Liver (tissue), 9 donors: ENCODE results near the gene UPK3A. TPM values are rescaled to one million over a fixed set of nuclear protein-coding genes. Genes with fewer than 3 reads are reported as not detected.

Source experiments
- DNase-seq: peaks from one replicate; pipeline ENCODE4 v3.0.0-alpha.2; 2017; ENCODE audit warnings: low spot score
- H3K27ac ChIP-seq, 2 donors: one replicate each; pipeline ENCODE4 v1.7.0; 2013; ENCODE audit warnings: inconsistent platforms in 2 of 2, low read length in 2 of 2, control low read depth in 1 of 2, low read depth in 1 of 2, mild to moderate bottlenecking in 1 of 2
- H3K27me3 ChIP-seq, 4 donors: one replicate each; pipeline versions ENCODE4 v1.6.1 to v1.7.0; 2013; ENCODE audit warnings: low read length in 3 of 4, inconsistent platforms in 1 of 4, mild to moderate bottlenecking in 1 of 4, moderate library complexity in 1 of 4; ENCODE audit not compliant: control insufficient read depth in 4 of 4, insufficient read depth in 4 of 4
- H3K36me3 ChIP-seq, 4 donors: one replicate each; pipeline versions ENCODE4 v1.6.1 to v1.7.0; 2013; ENCODE audit warnings: low read length in 3 of 4, mild to moderate bottlenecking in 3 of 4, low read depth in 1 of 4, moderate library complexity in 1 of 4; ENCODE audit not compliant: control insufficient read depth in 4 of 4, insufficient read depth in 3 of 4
- H3K4me1 ChIP-seq, 4 donors: one replicate each; pipeline versions ENCODE4 v1.6.1 to v1.7.0; 2013; ENCODE audit warnings: low read length in 3 of 4, mild to moderate bottlenecking in 3 of 4, moderate library complexity in 1 of 4; ENCODE audit not compliant: control insufficient read depth in 4 of 4, insufficient read depth in 4 of 4
- H3K4me3 ChIP-seq, 3 donors: one replicate each; pipeline versions ENCODE4 v1.6.1 to v1.7.0; 2013; ENCODE audit warnings: low read length in 3 of 3, control low read depth in 1 of 3, low read depth in 1 of 3, mild to moderate bottlenecking in 1 of 3
- H3K9ac ChIP-seq, 2 donors: one replicate each; pipeline ENCODE4 v1.7.0; 2013; ENCODE audit warnings: low read length in 2 of 2, mild to moderate bottlenecking in 2 of 2, moderate library complexity in 2 of 2, control low read depth in 1 of 2, low read depth in 1 of 2
- H3K9me3 ChIP-seq, 4 donors: one replicate each; pipeline versions ENCODE4 v1.6.1 to v1.7.0; 2013; ENCODE audit warnings: low read length in 3 of 4; ENCODE audit not compliant: control insufficient read depth in 4 of 4
- EGR1 ChIP-seq, 2 donors: IDR thresholded peaks; 2 replicates each; pipeline ENCODE4 v1.6.1; 2016 to 2018; ENCODE audit warnings: antibody characterized with exemption in 2 of 2, low read depth in 2 of 2
- FOXA1 ChIP-seq: IDR thresholded peaks from 2 replicates; pipeline ENCODE4 v1.6.1; 2016; ENCODE audit warnings: antibody characterized with exemption
- FOXA2 ChIP-seq: IDR thresholded peaks from 2 replicates; pipeline ENCODE4 v1.6.1; 2016; ENCODE audit warnings: antibody characterized with exemption
- GABPA ChIP-seq, 2 donors: IDR thresholded peaks in 1 of 2; conservative IDR thresholded peaks in 1 of 2; 2 replicates each; pipeline ENCODE4 v1.6.1; 2016; ENCODE audit warnings: antibody characterized with exemption in 2 of 2, mild to moderate bottlenecking in 1 of 2, moderate library complexity in 1 of 2
- JUND ChIP-seq, 2 donors: IDR thresholded peaks; 2 replicates each; pipeline ENCODE4 v1.6.1; 2016; ENCODE audit warnings: antibody characterized with exemption in 2 of 2
- RAD21 ChIP-seq, 2 donors: IDR thresholded peaks; 2 replicates each; pipeline ENCODE4 v1.6.1; 2016; ENCODE audit warnings: antibody characterized with exemption in 2 of 2, mild to moderate bottlenecking in 2 of 2
- RXRA ChIP-seq, 2 donors: IDR thresholded peaks; 2 replicates each; pipeline ENCODE4 v1.6.1; 2017 to 2018; ENCODE audit warnings: antibody characterized with exemption in 2 of 2, mild to moderate bottlenecking in 1 of 2
- SP1 ChIP-seq: IDR thresholded peaks from 2 replicates; pipeline ENCODE4 v1.6.1; 2018; ENCODE audit warnings: antibody characterized with exemption, mild to moderate bottlenecking
- TAF1 ChIP-seq: conservative IDR thresholded peaks from 2 replicates; pipeline ENCODE4 v1.6.1; 2016; ENCODE audit warnings: antibody characterized with exemption, mild to moderate bottlenecking
- YY1 ChIP-seq: IDR thresholded peaks from 2 replicates; pipeline ENCODE4 v1.6.1; 2016; ENCODE audit warnings: antibody characterized with exemption, mild to moderate bottlenecking
- WGBS: extraction: QIAGEN DNeasy Blood & Tissue Kit; methylation state at CpG from one replicate; pipeline ENCODE4 v1.1.7; 2013; 5-methylcytosine and 5-hydroxymethylcytosine counted together
- polyA plus RNA-seq, 2 donors: library from polyadenylated mRNA; stranded (reverse) in 1 of 2; unstranded in 1 of 2; fragments of 200-250 nt in 1 of 2; fragments of >200 nt in 1 of 2; fragmentation: Nextera tagmentation in 1 of 2; extraction: Ambion mirVana in 1 of 2; gene quantifications; one replicate each; pipeline versions ENCODE4 v1.2.1 to v1.2.3, GENCODE V29; 2013 to 2015
- total RNA-seq, 2 donors: library from RNA; depleted of rRNA; stranded (reverse); fragments of >200 nt; gene quantifications; one replicate each; pipeline ENCODE4 v1.2.3, GENCODE V29; 2014
- TF ChIP-seq, protein P1 (sequence below): IDR thresholded peaks from 2 replicates; pipeline ENCODE4 v1.6.1; 2016; ENCODE audit warnings: antibody characterized with exemption
- TF ChIP-seq, protein P2 (sequence below): IDR thresholded peaks from 2 replicates; pipeline ENCODE4 v1.6.1; 2016; ENCODE audit warnings: antibody characterized with exemption
- donor health status: healthy.
- donor health status: healthy.
- donor health status: healthy.
- donor health status: healthy.
- donor health status: healthy.

UPK3A gene
- total and polyA plus RNA-seq, 4 donors, result 0.42 TPM; not detected in 3

DNA sequence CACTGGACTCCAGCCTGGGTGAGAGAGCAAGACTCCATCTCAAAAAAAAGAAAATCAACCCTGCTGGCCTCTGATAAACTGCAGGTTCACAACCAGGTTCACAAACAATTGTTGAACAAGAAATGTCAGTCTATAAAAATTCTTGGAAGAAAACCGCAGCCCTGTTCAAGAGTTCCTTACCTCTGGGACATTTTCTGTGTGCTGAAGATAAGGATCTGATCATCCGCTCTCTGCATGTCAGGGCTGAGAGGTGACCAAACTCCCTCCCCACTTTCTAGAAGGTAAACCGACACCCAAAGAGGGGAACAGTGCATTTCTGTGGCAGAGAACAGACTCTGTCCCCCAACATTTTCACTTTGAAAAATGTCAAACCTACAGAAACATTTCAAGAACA, 4.2 kb upstream of the UPK3A start:
- TF ChIP-seq SP1, result no peak
- TF ChIP-seq, protein P1, sequence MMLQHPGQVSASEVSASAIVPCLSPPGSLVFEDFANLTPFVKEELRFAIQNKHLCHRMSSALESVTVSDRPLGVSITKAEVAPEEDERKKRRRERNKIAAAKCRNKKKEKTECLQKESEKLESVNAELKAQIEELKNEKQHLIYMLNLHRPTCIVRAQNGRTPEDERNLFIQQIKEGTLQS, result no peak
- TF ChIP-seq EGR1 (IDR thresholded peaks at IDR 0.05; ENCODE audit: low read depth in 2 of 2), result no peak
- TF ChIP-seq RXRA (IDR thresholded peaks at IDR 0.05), result no peak
- no peak for TF ChIP-seq YY1
- no peak for TF ChIP-seq FOXA2
- TF ChIP-seq, protein P2, sequence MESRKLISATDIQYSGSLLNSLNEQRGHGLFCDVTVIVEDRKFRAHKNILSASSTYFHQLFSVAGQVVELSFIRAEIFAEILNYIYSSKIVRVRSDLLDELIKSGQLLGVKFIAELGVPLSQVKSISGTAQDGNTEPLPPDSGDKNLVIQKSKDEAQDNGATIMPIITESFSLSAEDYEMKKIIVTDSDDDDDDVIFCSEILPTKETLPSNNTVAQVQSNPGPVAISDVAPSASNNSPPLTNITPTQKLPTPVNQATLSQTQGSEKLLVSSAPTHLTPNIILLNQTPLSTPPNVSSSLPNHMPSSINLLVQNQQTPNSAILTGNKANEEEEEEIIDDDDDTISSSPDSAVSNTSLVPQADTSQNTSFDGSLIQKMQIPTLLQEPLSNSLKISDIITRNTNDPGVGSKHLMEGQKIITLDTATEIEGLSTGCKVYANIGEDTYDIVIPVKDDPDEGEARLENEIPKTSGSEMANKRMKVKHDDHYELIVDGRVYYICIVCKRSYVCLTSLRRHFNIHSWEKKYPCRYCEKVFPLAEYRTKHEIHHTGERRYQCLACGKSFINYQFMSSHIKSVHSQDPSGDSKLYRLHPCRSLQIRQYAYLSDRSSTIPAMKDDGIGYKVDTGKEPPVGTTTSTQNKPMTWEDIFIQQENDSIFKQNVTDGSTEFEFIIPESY, result no peak
- no peak for TF ChIP-seq FOXA1
- TF ChIP-seq RAD21 (IDR thresholded peaks at IDR 0.05), result no peak
- H3K27ac ChIP-seq, result no peak overlapping the region

DNA sequence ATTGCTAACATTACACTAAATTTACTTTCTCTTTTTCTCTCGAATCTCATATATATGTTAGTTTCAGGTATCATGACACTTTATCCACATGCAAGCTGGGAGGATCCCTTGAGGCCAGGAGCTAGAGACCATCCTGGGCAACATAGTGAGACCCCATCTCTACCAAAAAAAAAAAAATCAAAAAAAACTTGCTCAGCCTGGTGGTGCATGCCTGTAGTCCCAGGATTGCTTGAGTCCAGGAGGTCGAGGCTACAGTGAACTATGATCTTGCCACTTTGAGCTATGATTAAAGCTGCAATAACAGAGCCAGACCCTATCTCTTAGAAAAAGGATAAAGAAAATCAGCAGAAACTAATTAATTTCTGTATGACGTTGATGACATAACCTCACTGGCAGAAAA, 3.7 kb upstream of the UPK3A start:
- TF ChIP-seq SP1 (no peak), GABPA (IDR thresholded peaks at IDR 0.05 in 1 of 2, conservative IDR thresholded peaks at IDR 0.05 in 1 of 2) (no peak), JUND (IDR thresholded peaks at IDR 0.05) (no peak)
- no peak overlapping the region for H3K4me3 ChIP-seq
- DNase-seq, result no peak
- H3K4me1 ChIP-seq, result peaks cover 0 to 5% (median 3%) of the 10 kb centered on the region in 4 donors
- no peak overlapping the region for H3K27ac ChIP-seq
- no peaks in the 10 kb centered on the region for H3K9me3 ChIP-seq
- H3K36me3 ChIP-seq, result no peaks in the 10 kb centered on the region
- no peak overlapping the region for H3K9ac ChIP-seq
- 81% methylated on average over 3 of the region's 3 CpGs for WGBS
- no peaks in the 10 kb centered on the region for H3K27me3 ChIP-seq

More for the DNA sequence above, 4.2 kb upstream of the UPK3A start:
- Histone ChIP-seq H3K4me1 (peaks cover 0 to 5% (median 3%) of the 10 kb centered on the region in 4 donors), H3K4me3 (no peak overlapping the region), H3K27me3 (no peaks in the 10 kb centered on the region), H3K36me3 (no peaks in the 10 kb centered on the region), H3K9ac (no peak overlapping the region), H3K9me3 (no peaks in the 10 kb centered on the region)
- DNase-seq, result no peak
- WGBS, result 96% methylated on average over 3 of the region's 3 CpGs

DNA sequence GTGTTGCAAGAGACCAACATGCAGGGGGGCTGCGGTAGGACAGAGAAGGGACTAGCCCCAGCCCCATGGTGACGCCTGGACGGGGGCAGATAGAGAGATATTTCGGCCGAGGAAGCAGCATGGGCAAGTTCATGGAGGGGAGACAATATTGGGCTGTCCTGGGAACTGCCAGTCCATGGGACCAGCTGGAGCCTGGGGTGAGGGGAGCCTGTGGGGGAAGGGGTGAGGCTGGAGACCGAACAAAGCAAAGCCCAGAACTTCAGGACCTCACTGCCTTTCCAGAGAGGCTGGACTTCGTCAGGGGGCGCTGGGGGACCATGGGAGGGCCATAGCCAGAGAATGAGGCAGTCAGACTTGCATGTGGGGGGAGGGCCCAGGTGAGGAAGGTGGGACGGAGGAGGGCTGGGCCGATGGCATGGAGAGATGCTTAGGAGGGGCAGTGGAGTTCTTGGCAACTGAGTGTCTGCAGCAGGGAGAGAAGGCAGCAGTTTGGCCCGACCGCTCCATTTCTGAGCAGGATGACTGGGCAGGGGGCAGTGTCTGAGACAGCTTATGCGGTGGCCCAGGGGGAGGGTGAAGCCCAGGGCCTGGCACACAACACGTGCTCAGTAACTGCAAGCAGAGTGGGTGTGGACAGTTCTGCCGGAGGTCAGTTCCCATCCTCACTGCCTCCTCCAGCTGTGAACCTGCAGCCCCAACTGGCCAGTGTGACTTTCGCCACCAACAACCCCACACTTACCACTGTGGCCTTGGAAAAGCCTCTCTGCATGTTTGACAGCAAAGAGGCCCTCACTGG, 712 bp downstream of the UPK3A start:
- Histone ChIP-seq H3K4me3 (no peak overlapping the region), H3K9me3 (no peaks in the 10 kb centered on the region), H3K27me3 (no peaks in the 10 kb centered on the region), H3K27ac (no peak overlapping the region), H3K9ac (no peak overlapping the region), H3K36me3 (no peaks in the 10 kb centered on the region), H3K4me1 (peaks cover 0 to 5% (median 3%) of the 10 kb centered on the region in 4 donors)
- DNase-seq, result no peak
- WGBS, result 63% methylated on average over 16 of the region's 16 CpGs
- TF ChIP-seq YY1, result no peak
- no peak for TF ChIP-seq TAF1
